Panc1 (cell line): ENCODE measurements around the gene WASF3. TPM values are rescaled to one million over a fixed set of nuclear protein-coding genes. Genes with fewer than 3 reads are reported as not detected.

ENCODE experiments used
- ATAC-seq: fragments of 200-7000 bp; cut with Tn5 transposase; 2 replicates; pipeline ENCODE4 v1.9.1; 2020; ENCODE audit warnings: mild to moderate bottlenecking, moderate library complexity
- BruUV-seq: library from RNA; stranded (reverse); fragments of 400-500 nt; replicated peaks from 2 replicates; lab custom pipeline; 2021; lab: Mats Ljungman, UMichigan
- CTCF ChIA-PET: fragments of 300-600 bp; sonication (Branson Sonifier 250); formaldehyde crosslinking; loops from one replicate; lab custom pipeline; 2022; ENCODE audit warnings: antibody characterized with exemption; lab: Charles Lee
- POLR2A ChIA-PET: fragments of 300-600 bp; sonication (Branson Sonifier 250); formaldehyde crosslinking; loops from one replicate; lab custom pipeline; 2022; ENCODE audit warnings: antibody characterized with exemption; lab: Charles Lee
- DNase-seq: peaks from one replicate; pipeline ENCODE4 v3.0.0-alpha.2; 2010; ENCODE audit warnings: low read depth, low spot score
- H3K27ac ChIP-seq: 2 replicates; pipeline ENCODE4 v1.5.1; 2011; ENCODE audit warnings: mild to moderate bottlenecking, low read length, inconsistent platforms
- H3K27me3 ChIP-seq: fragments of 200-500 bp; sonication (Bioruptor generic); 2 replicates; pipeline ENCODE4 v1.6.0; 2014; ENCODE audit warnings: low read length, inconsistent platforms; ENCODE audit not compliant: control insufficient read depth, insufficient read depth
- H3K36me3 ChIP-seq: fragments of 200-500 bp; sonication (Bioruptor generic); 2 replicates; pipeline ENCODE4 v1.5.1; 2014; ENCODE audit warnings: inconsistent platforms, mild to moderate bottlenecking, low read length, moderate library complexity; ENCODE audit not compliant: control insufficient read depth, insufficient read depth
- H3K4me1 ChIP-seq: 2 replicates; pipeline ENCODE4 v1.5.1; 2011; ENCODE audit warnings: inconsistent platforms, mild to moderate bottlenecking, low read length, moderate library complexity; ENCODE audit not compliant: control insufficient read depth, insufficient read depth
- H3K4me3 ChIP-seq, 2 experiments: 2 replicates each; pipeline ENCODE4 v1.5.1; 2011 to 2012; ENCODE audit warnings: low read depth in 2 of 2, low read length in 2 of 2, mild to moderate bottlenecking in 2 of 2, inconsistent platforms in 1 of 2, moderate library complexity in 1 of 2
- H3K9me3 ChIP-seq: fragments of 200-500 bp; sonication (Bioruptor generic); 2 replicates; pipeline ENCODE4 v1.5.1; 2014; ENCODE audit warnings: low read depth, mild to moderate bottlenecking, inconsistent platforms, low read length, moderate library complexity; ENCODE audit not compliant: control insufficient read depth, insufficient read depth
- POLR2AphosphoS5 ChIP-seq: IDR thresholded peaks from 2 replicates; pipeline ENCODE4 v1.6.1; 2012; ENCODE audit warnings: mild to moderate bottlenecking, low read depth, low read length, moderate library complexity
- SIN3A ChIP-seq: IDR thresholded peaks from 2 replicates; pipeline ENCODE4 v1.6.1; 2012; ENCODE audit warnings: low read depth, mild to moderate bottlenecking, low read length, moderate library complexity, borderline replicate concordance; ENCODE audit not compliant: insufficient read depth
- TCF7L2 ChIP-seq: IDR thresholded peaks from 2 replicates; pipeline ENCODE4 v1.6.1; 2011; ENCODE audit warnings: mild to moderate bottlenecking, low read depth, low read length, inconsistent platforms
- in situ Hi-C: cut with HindIII; loops from 2 replicates; pipeline ENCODE4 v1.10.0; 2016; ENCODE audit warnings: low sequenced_read_pairs, low pct_unique_long_range_greater_than_20kb
- intact Hi-C: fragments of 100-400 bp; cut with micrococcal nuclease; formaldehyde crosslinking; loops from one replicate; pipeline ENCODE4 v1.10.0; 2022; ENCODE audit not compliant: unreplicated experiment
- total RNA-seq: library from RNA; stranded (reverse); gene quantifications from one replicate; pipeline ENCODE4 v1.2.1, GENCODE V29; 2021; ENCODE audit not compliant: unreplicated experiment
- TF ChIP-seq, protein P1 (sequence below), 2 experiments: IDR thresholded peaks; 2 replicates each; pipeline ENCODE4 v1.6.1; 2011 to 2012; ENCODE audit warnings: low read depth in 2 of 2, control low read depth in 1 of 2, low read length in 1 of 2, mild to moderate bottlenecking in 1 of 2, moderate library complexity in 1 of 2; ENCODE audit not compliant: insufficient read depth in 1 of 2
- TF ChIP-seq, protein P2 (sequence below): fragments of 450-650 bp; IDR thresholded peaks from 2 replicates; pipeline ENCODE4 v1.5.1; 2017; ENCODE audit warnings: mild to moderate bottlenecking

The WASF3 gene
- total RNA-seq, 1 experiment from 2014 or later: 20.2 TPM

DNA sequence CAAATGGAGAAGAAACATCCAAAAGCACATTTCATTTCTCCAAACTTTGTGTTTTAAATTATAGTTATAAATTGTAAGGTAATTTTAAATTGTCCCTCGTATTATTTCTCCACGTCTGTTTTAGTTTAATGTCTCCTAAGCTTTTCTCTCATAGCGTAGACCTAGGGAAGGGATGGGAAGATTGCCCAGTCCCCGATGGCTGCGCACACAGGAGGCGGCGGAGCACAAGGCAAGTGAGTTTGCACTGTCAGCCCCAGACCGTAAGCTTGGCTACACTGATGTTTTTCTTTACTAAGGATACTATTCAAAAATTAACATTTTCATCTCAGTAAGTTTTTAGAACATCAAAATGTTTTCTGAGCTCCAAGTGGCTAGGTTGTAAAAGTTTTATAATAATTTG is 130.8 kb downstream of the WASF3 start:
- ATAC-seq (no peak), DNase-seq (no peak)
- Histone ChIP-seq H3K27ac (no peak overlapping the region), H3K4me3 (no peak overlapping the region), H3K4me1 (no peaks in the 10 kb centered on the region), H3K27me3 (no peaks in the 10 kb centered on the region), H3K9me3 (peaks cover 4% of the 10 kb centered on the region; the same call in 1 of the 2 replicates), H3K36me3 (no peaks in the 10 kb centered on the region)
- TF ChIP-seq, protein P1, sequence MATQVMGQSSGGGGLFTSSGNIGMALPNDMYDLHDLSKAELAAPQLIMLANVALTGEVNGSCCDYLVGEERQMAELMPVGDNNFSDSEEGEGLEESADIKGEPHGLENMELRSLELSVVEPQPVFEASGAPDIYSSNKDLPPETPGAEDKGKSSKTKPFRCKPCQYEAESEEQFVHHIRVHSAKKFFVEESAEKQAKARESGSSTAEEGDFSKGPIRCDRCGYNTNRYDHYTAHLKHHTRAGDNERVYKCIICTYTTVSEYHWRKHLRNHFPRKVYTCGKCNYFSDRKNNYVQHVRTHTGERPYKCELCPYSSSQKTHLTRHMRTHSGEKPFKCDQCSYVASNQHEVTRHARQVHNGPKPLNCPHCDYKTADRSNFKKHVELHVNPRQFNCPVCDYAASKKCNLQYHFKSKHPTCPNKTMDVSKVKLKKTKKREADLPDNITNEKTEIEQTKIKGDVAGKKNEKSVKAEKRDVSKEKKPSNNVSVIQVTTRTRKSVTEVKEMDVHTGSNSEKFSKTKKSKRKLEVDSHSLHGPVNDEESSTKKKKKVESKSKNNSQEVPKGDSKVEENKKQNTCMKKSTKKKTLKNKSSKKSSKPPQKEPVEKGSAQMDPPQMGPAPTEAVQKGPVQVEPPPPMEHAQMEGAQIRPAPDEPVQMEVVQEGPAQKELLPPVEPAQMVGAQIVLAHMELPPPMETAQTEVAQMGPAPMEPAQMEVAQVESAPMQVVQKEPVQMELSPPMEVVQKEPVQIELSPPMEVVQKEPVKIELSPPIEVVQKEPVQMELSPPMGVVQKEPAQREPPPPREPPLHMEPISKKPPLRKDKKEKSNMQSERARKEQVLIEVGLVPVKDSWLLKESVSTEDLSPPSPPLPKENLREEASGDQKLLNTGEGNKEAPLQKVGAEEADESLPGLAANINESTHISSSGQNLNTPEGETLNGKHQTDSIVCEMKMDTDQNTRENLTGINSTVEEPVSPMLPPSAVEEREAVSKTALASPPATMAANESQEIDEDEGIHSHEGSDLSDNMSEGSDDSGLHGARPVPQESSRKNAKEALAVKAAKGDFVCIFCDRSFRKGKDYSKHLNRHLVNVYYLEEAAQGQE (IDR thresholded peaks at IDR 0.05; ENCODE audit: insufficient read depth in 1 of 2, low read depth in 2 of 2, low read length in 1 of 2): no peak
- TF ChIP-seq POLR2AphosphoS5 (no peak), SIN3A (no peak), TCF7L2 (no peak)
- TF ChIP-seq, protein P2, sequence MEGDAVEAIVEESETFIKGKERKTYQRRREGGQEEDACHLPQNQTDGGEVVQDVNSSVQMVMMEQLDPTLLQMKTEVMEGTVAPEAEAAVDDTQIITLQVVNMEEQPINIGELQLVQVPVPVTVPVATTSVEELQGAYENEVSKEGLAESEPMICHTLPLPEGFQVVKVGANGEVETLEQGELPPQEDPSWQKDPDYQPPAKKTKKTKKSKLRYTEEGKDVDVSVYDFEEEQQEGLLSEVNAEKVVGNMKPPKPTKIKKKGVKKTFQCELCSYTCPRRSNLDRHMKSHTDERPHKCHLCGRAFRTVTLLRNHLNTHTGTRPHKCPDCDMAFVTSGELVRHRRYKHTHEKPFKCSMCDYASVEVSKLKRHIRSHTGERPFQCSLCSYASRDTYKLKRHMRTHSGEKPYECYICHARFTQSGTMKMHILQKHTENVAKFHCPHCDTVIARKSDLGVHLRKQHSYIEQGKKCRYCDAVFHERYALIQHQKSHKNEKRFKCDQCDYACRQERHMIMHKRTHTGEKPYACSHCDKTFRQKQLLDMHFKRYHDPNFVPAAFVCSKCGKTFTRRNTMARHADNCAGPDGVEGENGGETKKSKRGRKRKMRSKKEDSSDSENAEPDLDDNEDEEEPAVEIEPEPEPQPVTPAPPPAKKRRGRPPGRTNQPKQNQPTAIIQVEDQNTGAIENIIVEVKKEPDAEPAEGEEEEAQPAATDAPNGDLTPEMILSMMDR: no peak
- in situ Hi-C loops: no loop called here
- CTCF ChIA-PET: no interaction called here
- no TSS peak for BruUV-seq
- intact Hi-C loops: no loop called here
- POLR2A ChIA-PET: no interaction called here

DNA sequence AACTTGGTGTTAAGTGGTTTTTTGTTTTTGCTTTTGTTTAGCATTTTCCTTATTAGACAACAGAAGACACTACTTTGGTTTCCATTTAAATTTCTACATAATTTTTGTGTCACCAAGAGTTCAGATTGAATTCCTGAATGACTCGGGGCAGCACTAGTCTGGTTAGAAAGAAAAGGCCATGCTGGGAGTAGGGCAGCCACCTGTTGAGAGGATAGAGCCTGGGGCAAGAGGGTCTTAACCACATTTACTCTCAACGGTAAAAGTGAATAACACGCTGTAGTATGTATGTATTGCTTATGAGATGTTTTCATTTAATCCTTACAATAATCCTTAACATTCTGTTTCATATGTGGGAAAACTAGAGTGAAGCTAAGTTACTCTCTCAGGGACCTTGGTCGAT is 131.5 kb downstream of the WASF3 start:
- intact Hi-C loops: no loop called here
- H3K9me3 ChIP-seq: peaks cover 4% of the 10 kb centered on the region; the same call in 1 of the 2 replicates
- no TSS peak for BruUV-seq
- no peak overlapping the region for H3K4me3 ChIP-seq
- H3K27ac ChIP-seq: no peak overlapping the region
- H3K4me1 ChIP-seq: no peaks in the 10 kb centered on the region
- no peak for ATAC-seq
- CTCF ChIA-PET: no interaction called here
- POLR2A ChIA-PET: no interaction called here
- TF ChIP-seq POLR2AphosphoS5 (no peak), TCF7L2 (no peak)
- in situ Hi-C loops: no loop called here
- no peaks in the 10 kb centered on the region for H3K36me3 ChIP-seq
- H3K27me3 ChIP-seq: no peaks in the 10 kb centered on the region
- DNase-seq: no peak

DNA sequence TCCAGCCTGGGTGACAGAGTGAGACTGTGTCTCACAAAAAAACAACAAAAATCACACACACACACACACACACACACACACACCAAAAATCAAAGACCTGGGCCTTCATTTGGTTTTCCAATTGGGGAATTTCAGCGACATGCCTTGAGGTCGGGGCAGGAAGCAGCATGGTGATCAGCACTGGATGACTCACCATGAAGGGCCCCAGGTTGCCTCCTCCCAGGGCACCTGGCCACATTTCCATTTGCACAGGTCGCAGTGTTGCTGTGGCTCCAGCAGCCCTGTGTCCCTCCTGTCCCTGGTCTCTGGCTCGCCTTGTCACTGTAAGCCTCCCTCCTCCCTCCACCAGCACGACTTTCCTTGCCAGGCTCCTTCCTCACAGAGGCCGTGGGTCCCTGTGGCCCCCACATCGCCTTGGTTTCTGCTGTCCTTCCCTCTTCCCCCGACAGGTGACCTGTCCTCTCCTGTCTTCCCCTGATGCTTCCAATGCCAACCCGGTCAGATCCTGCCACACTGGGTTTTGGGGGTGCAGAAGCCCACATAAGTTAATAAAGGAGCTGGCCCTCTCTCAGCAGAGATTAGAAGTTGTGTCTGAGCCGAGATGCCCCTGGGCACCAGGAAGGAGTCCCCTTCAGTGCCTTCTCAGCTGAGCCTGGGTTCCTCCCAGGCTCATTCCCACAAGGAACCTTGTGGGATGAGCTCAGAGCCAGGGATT is 136.4 kb downstream of the WASF3 start:
- TF ChIP-seq TCF7L2 (no peak), POLR2AphosphoS5 (no peak), SIN3A (no peak)
- TF ChIP-seq, protein P2: no peak
- TF ChIP-seq, protein P1 (IDR thresholded peaks at IDR 0.05; ENCODE audit: insufficient read depth in 1 of 2, low read depth in 2 of 2, low read length in 1 of 2): no peak
- DNase-seq (no peak), ATAC-seq (no peak)
- in situ Hi-C loops: no loop called here
- Histone ChIP-seq H3K9me3 (peaks cover 4% of the 10 kb centered on the region; the same call in 1 of the 2 replicates), H3K4me3 (no peak overlapping the region), H3K4me1 (peaks cover 3% of the 10 kb centered on the region; the same call in 1 of the 2 replicates), H3K36me3 (no peaks in the 10 kb centered on the region), H3K27ac (no peak overlapping the region), H3K27me3 (no peaks in the 10 kb centered on the region)
- POLR2A ChIA-PET: no interaction called here
- intact Hi-C loops: no loop called here
- CTCF ChIA-PET: no interaction called here
- BruUV-seq: no TSS peak
